Breast epithelium (tissue), 3 donors: Measurements from ENCODE around the gene RASSF1.

Experiments used
- CTCF ChIP-seq, 3 donors: fragments of 450-650 bp; IDR thresholded peaks; one replicate each; pipeline ENCODE4 v1.5.1; 2016 to 2017; ENCODE audit warnings: antibody characterized with exemption in 3 of 3, mild to moderate bottlenecking in 3 of 3, moderate library complexity in 3 of 3
- POLR2AphosphoS5 ChIP-seq, 3 donors: sonication (generic); formaldehyde crosslinking; IDR thresholded peaks; one replicate each; pipeline ENCODE4 v1.6.1; 2017; ENCODE audit warnings: antibody characterized with exemption in 3 of 3

GRCh38 chr3:50375258-50375931 is 34.8 kb upstream of the RASSF1 start:
- no peak for TF ChIP-seq CTCF (IDR thresholded peaks at IDR 0.05)
- no peak for TF ChIP-seq POLR2AphosphoS5 (IDR thresholded peaks at IDR 0.05)
